B cell (primary cell): ENCODE measurements around the gene GPBP1L1. TPM values are rescaled to one million over a fixed set of nuclear protein-coding genes. Genes with fewer than 3 reads are reported as not detected.

Experiments used
- ATAC-seq: fragments of 200-7000 bp; cut with Tn5 transposase; one replicate; pipeline ENCODE4 v1.10.0; 2021; ENCODE audit warnings: low read depth, mild to moderate bottlenecking, moderate number of reproducible peaks, moderate library complexity
- CTCF ChIA-PET: fragments of 350-600 bp; sonication (Branson Sonifier 250); formaldehyde crosslinking; loops from one replicate; lab custom pipeline; 2021; ENCODE audit warnings: antibody characterized with exemption, inconsistent platforms; lab: Charles Lee
- POLR2A ChIA-PET: fragments of 350-600 bp; sonication (Branson Sonifier 250); formaldehyde crosslinking; loops from one replicate; lab custom pipeline; 2021; ENCODE audit warnings: antibody characterized with exemption; lab: Charles Lee
- DNase-seq: peaks from one replicate; pipeline ENCODE4 v3.0.0; 2013
- H2AFZ ChIP-seq: 2 replicates; pipeline ENCODE4 v1.6.1; 2012; ENCODE audit warnings: mild to moderate bottlenecking, low read depth, low read length; ENCODE audit not compliant: insufficient read depth, poor library complexity, severe bottlenecking
- H3K27ac ChIP-seq, 2 donors: 1 replicate in 1 of 2; 2 replicates in 1 of 2; pipeline ENCODE4 v1.5.1; 2012 to 2013; ENCODE audit warnings: low read length in 2 of 2, mild to moderate bottlenecking in 2 of 2, moderate library complexity in 1 of 2
- H3K27me3 ChIP-seq, 4 experiments: fragments of 200-600 bp in 1 of 4; sonication (generic) in 1 of 4; replicated peaks in 1 of 4; 1 replicate in 2 of 4; 2 replicates in 2 of 4; pipeline versions ENCODE4 v1.6.1 to v1.7.0; 2013 to 2016; ENCODE audit warnings: low read length in 3 of 4, mild to moderate bottlenecking in 2 of 4, mixed read lengths in 1 of 4, moderate library complexity in 1 of 4; ENCODE audit not compliant: insufficient read depth in 4 of 4, control insufficient read depth in 3 of 4; ENCODE audit errors: control extremely low read depth in 1 of 4
- H3K36me3 ChIP-seq, 2 experiments: replicated peaks in 1 of 2; 1 replicate in 1 of 2; 2 replicates in 1 of 2; pipeline versions ENCODE4 v1.6.1 to v1.7.1; 2013; ENCODE audit warnings: low read length in 1 of 2; ENCODE audit not compliant: insufficient read depth in 2 of 2, control insufficient read depth in 1 of 2; ENCODE audit errors: control extremely low read depth in 1 of 2, extremely low read depth in 1 of 2
- H3K4me1 ChIP-seq, 2 donors: fragments of 200-600 bp in 1 of 2; sonication (generic) in 1 of 2; 1 replicate in 1 of 2; 2 replicates in 1 of 2; pipeline versions ENCODE4 v1.5.1 to v1.6.1; 2013 to 2017; ENCODE audit warnings: low read length in 2 of 2; ENCODE audit not compliant: control insufficient read depth in 2 of 2, insufficient read depth in 2 of 2
- H3K4me2 ChIP-seq: replicated peaks from 2 replicates; pipeline ENCODE3; 2012; ENCODE audit warnings: mild to moderate bottlenecking, low read depth, low read length; ENCODE audit not compliant: poor library complexity, severe bottlenecking
- H3K4me3 ChIP-seq, 5 experiments: fragments of 200-600 bp in 1 of 5; sonication (generic) in 1 of 5; 1 replicate in 3 of 5; 2 replicates in 2 of 5; pipeline versions ENCODE4 v1.5.1 to v1.7.0; 2011 to 2016; ENCODE audit warnings: low read length in 4 of 5, mild to moderate bottlenecking in 4 of 5, low read depth in 2 of 5, control low read depth in 1 of 5, moderate library complexity in 1 of 5; ENCODE audit not compliant: insufficient read depth in 1 of 5; ENCODE audit errors: control extremely low read depth in 1 of 5, extremely low read depth in 1 of 5
- H3K79me2 ChIP-seq: fragments of 200-600 bp; sonication (generic); one replicate; pipeline ENCODE4 v1.6.0; 2016; ENCODE audit warnings: low read length; ENCODE audit not compliant: control insufficient read depth, insufficient read depth
- H3K9ac ChIP-seq: fragments of 200-600 bp; sonication (generic); 2 replicates; pipeline ENCODE4 v1.6.1; 2017; ENCODE audit warnings: mild to moderate bottlenecking, low read length, moderate library complexity
- H3K9me3 ChIP-seq, 3 donors: one replicate each; pipeline versions ENCODE4 v1.6.1 to v1.7.1; 2013; ENCODE audit warnings: low read length in 2 of 3; ENCODE audit not compliant: control insufficient read depth in 2 of 3, insufficient read depth in 1 of 3; ENCODE audit errors: control extremely low read depth in 1 of 3
- H4K20me1 ChIP-seq: 2 replicates; pipeline ENCODE4 v1.6.0; 2012; ENCODE audit warnings: mild to moderate bottlenecking, low read length; ENCODE audit not compliant: insufficient read depth, control insufficient read depth, poor library complexity, severe bottlenecking
- H3K27ac Mint-ChIP-seq: one replicate; pipeline ENCODE4 v1.8.0; 2021; ENCODE audit warnings: mixed read lengths
- H3K27me3 Mint-ChIP-seq: one replicate; pipeline ENCODE4 v1.8.0; 2021; ENCODE audit warnings: mixed read lengths
- H3K4me1 Mint-ChIP-seq: one replicate; pipeline ENCODE4 v1.8.0; 2021; ENCODE audit warnings: mixed read lengths
- H3K4me3 Mint-ChIP-seq: one replicate; pipeline ENCODE4 v1.8.0; 2021; ENCODE audit warnings: mixed read lengths
- H3K9me3 Mint-ChIP-seq: one replicate; pipeline ENCODE4 v1.8.0; 2022; ENCODE audit warnings: mixed read lengths; ENCODE audit not compliant: insufficient read depth
- CTCF ChIP-seq: fragments of 200-600 bp; IDR thresholded peaks from one replicate; pipeline ENCODE4 v1.8.0; 2022; ENCODE audit warnings: antibody characterized with exemption, mild to moderate bottlenecking
- EZH2 ChIP-seq: IDR thresholded peaks from 2 replicates; pipeline ENCODE4 v1.6.1; 2012; ENCODE audit warnings: borderline replicate concordance, low read depth, mild to moderate bottlenecking, moderate library complexity, low read length; ENCODE audit not compliant: insufficient read depth, poor library complexity, severe bottlenecking
- WGBS: methylation state at CpG from one replicate; pipeline ENCODE4 v1.1.5; 2013; ENCODE audit warnings: missing lambda C conversion rate; ENCODE audit not compliant: insufficient coverage; 5-methylcytosine and 5-hydroxymethylcytosine counted together
- intact Hi-C: fragments of 100-400 bp; cut with micrococcal nuclease; formaldehyde crosslinking; loops from one replicate; pipeline ENCODE4 v1.10.0; 2022
- polyA plus RNA-seq: library from polyadenylated mRNA; depleted of rRNA; stranded (reverse); fragments of >200 nt; gene quantifications from 2 replicates; pipeline ENCODE4 v1.2.3, GENCODE V29; 2012
- total RNA-seq, 2 donors: library from RNA; stranded (reverse); fragments of 120-200 nt in 1 of 2; gene quantifications; 1 replicate in 1 of 2; 2 replicates in 1 of 2; pipeline versions ENCODE4 v1.2.3 to v1.2.4, GENCODE V29; 2013 to 2022

Gene GPBP1L1
- total and polyA plus RNA-seq, 2 donors (not counting 1 experiment from before 2014, with no cell fraction given): 75.5 to 137 TPM

GRCh38 chr1:45668526-45668925 is 17.8 kb downstream of the GPBP1L1 start:
- intact Hi-C loops: no loop called here
- Mint-ChIP-seq H3K4me3 (no peak overlapping the region), H3K4me1 (peaks cover 48% of the 10 kb centered on the region), H3K9me3 (no peaks in the 10 kb centered on the region), H3K27ac (no peak overlapping the region), H3K27me3 (no peaks in the 10 kb centered on the region)
- no peaks in the 10 kb centered on the region for H3K27me3 ChIP-seq
- H4K20me1 ChIP-seq: peaks cover 93% of the 10 kb centered on the region
- H3K9me3 ChIP-seq: no peaks in the 10 kb centered on the region
- no peak for ATAC-seq
- H3K27ac ChIP-seq: no peak overlapping the region
- H3K79me2 ChIP-seq: peaks cover 99% of the 10 kb centered on the region
- 86% methylated on average over 3 of the region's 4 CpGs for WGBS
- H3K36me3 ChIP-seq: peaks cover 0 to 6% of the 10 kb centered on the region in 2 experiments
- H3K9ac ChIP-seq: no peak overlapping the region
- H3K4me2 ChIP-seq: no peak overlapping the region
- TF ChIP-seq EZH2: no peak
- no peak for TF ChIP-seq CTCF
- POLR2A ChIA-PET: no interaction called here
- no peak overlapping the region for H2AFZ ChIP-seq
- CTCF ChIA-PET: interaction anchor here (0.7 kb wide), 1 partner anchor 99 kb away, joined by 3 read pairs; no protein-coding TSS in a partner anchor
- DNase-seq: no peak
- peaks cover 3 to 4% of the 10 kb centered on the region in 2 donors for H3K4me1 ChIP-seq
- no peak overlapping the region for H3K4me3 ChIP-seq

- CTCF ChIA-PET: no interaction called here
- Histone ChIP-seq H4K20me1 (peaks cover 93% of the 10 kb centered on the region), H3K9me3 (no peaks in the 10 kb centered on the region), H3K36me3 (peaks cover 0 to 3% of the 10 kb centered on the region in 2 experiments), H3K9ac (no peak overlapping the region), H3K79me2 (peaks cover 99% of the 10 kb centered on the region), H2AFZ (no peak overlapping the region), H3K27ac (no peak overlapping the region), H3K4me3 (no peak overlapping the region), H3K4me2 (no peak overlapping the region), H3K4me1 (peaks cover 3 to 4% of the 10 kb centered on the region in 2 donors), H3K27me3 (no peaks in the 10 kb centered on the region)
- H3K4me3 Mint-ChIP-seq: no peak overlapping the region
- H3K27me3 Mint-ChIP-seq: no peaks in the 10 kb centered on the region
- DNase-seq: no peak
- H3K27ac Mint-ChIP-seq: no peak overlapping the region
- H3K4me1 Mint-ChIP-seq: peaks cover 44% of the 10 kb centered on the region
- no peaks in the 10 kb centered on the region for H3K9me3 Mint-ChIP-seq
- TF ChIP-seq CTCF (no peak), EZH2 (no peak)
- POLR2A ChIA-PET: no interaction called here
- no peak for ATAC-seq
- 96% methylated on average over 4 of the region's 8 CpGs for WGBS
- intact Hi-C loops: no loop called here
These were observed 18.8 kb downstream of the GPBP1L1 start for GRCh38 chr1:45667321-45668111.
